COR-L47 (cell line): ENCODE results near the gene FGF5.
A peak's percentile ranks its signal among the peaks of the same experiment; 100 is the strongest.
"Not testable (repeated sequence)": the region's sequence is repeated elsewhere in the genome, so short reads cannot be mapped to it uniquely, and the experiment has no call there.

Experiments
- DNase-seq: peaks from one replicate; lab custom pipeline; 2025; lab: John Stamatoyannopoulos, UW

Gene FGF5

DNA sequence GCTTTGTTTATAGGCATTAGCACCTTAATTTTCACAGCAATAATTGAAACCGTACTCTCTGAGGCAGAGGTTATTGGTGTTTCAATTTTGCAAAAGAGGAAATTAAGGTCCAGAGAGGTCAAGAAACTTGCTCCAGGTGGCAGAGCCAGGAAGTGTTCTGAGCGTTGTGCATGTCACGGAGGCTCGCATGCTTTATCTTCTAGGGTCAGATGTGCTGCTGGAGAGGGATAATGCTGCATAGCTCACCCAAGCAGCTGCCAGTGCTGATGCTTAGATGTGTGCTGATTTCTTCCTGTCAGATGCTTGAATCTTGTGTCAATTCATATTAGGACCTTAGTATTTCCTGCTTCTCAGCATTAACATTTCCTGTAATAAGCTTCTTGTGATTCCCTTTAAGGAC lies 13.0 kb upstream of the FGF5 start:
- DNase-seq: no peak

- DNase-seq: no peak
These were observed 12.3 kb upstream of the FGF5 start for GRCh38 chr4:80254114-80254513.

DNA sequence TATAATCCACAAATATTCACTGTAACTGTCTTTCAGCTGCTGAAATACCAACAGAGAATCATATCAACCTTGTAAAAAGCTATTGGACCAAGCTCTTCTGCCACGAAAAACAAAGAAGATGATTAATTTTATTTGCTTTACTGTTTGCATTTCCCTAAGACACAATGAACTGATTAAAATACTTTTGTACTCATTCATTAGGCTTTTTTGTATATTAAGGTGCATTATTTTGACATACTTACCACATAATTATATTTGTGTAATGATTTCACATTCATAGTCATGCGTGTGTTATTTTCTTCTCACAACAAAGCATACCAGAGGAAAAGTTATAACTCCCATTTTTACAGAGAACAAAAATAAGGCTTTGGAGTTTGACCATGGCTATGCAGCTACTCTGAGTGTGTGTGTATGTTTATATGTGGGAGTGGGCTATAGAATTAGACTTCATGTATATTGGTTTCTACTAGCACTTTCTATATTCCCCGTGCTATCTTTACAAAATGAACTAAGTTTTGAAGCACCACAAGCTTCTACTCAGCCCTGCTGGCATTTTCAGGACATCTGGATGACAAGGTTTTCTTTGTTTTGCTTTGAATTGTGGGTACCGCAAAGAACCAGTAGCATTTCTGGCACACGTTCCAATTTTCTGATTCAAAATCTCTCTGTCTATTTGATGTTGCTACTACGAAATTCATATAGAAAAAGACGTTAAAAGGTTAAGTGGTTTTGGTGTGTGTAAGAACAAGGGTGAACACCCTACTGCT lies 11.0 kb upstream of the FGF5 start:
- DNase-seq: peak; percentile 54

- peak; percentile 31 for DNase-seq
These were observed 8.6 kb upstream of the FGF5 start for GRCh38 chr4:80257851-80258250.

GRCh38 chr4:80259012-80259411 lies 7.5 kb upstream of the FGF5 start:
- DNase-seq: peak; percentile 97

DNA sequence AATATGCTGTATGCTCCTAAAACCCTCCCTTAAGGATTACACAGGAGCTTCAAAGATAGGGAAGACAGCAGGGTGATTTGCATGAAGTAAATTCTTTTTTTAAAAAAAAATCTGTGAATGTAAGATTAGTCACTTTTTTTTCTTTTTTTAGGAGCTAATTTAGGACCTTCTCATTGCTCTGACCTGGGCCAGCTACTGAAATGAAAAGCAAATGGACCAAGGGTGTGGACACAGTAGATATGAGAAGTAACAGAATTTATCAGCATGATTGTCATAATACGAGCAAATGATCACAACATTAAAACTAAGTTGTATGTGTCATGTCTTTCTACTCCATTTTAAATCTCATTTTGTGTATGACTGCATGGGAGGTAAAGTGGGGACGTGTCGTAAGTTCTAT lies 6.6 kb upstream of the FGF5 start:
- DNase-seq: no peak

DNA sequence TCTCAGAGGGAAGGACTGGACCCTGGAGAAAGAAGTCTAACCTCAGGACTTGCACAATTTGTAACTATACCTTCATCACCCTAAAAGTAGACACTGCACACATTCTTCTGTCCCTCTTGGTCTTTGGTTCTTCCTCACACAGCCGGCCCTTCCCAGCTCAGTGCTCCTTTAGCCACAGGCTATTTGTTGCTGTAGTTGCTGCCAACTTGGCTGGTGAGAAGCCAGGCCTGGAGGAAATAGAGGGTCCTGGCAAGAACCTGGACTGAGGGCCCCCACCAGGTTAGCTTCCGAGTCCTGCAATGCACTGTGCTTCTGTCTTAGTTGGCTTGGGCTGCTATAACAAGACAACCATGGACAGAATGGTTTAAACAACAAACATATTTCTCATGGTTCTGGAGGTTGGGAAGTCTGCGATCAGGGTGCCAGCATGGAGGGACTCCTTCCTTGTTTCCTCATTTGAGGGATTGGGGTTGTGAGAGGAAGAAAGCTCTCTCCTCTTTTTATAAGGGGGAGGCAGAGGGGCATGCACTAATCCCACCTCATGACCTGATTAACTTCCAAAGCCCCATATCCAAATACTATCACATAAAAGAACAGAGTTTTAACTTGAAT lies 4.4 kb upstream of the FGF5 start:
- no peak for DNase-seq

GRCh38 chr4:80263541-80264351 lies 2.7 kb upstream of the FGF5 start:
- no peak for DNase-seq

- DNase-seq: no peak
These were observed 2.2 kb upstream of the FGF5 start for GRCh38 chr4:80264352-80264647.

DNA sequence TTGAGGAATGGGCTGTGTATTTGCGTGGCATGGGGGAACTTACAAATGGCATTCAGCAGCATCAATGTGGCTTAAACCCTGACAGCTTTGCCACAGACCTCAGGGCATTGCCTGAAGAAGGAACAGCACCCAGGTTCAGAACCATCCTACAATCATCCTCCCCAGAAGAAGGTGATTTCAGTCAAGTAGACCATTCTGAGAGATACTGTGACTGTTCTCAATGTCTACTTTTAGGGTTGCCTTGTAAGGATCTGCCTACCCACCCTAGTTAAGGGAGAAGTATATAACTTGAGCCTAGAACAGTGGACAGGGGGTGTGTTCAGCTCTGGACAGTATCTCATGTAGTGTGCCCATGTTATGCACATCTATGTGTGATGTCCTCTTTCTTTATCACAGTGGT lies 1.6 kb upstream of the FGF5 start:
- no peak for DNase-seq

GRCh38 chr4:80265571-80266252 lies 752 bp upstream of the FGF5 start:
- DNase-seq: peak; percentile 26

- peak; percentile 51 for DNase-seq
These were observed 477 bp downstream of the FGF5 start for GRCh38 chr4:80266902-80267380.

- peak; percentile 69 for DNase-seq
These were observed 1.8 kb downstream of the FGF5 start for GRCh38 chr4:80268081-80268823.

DNA sequence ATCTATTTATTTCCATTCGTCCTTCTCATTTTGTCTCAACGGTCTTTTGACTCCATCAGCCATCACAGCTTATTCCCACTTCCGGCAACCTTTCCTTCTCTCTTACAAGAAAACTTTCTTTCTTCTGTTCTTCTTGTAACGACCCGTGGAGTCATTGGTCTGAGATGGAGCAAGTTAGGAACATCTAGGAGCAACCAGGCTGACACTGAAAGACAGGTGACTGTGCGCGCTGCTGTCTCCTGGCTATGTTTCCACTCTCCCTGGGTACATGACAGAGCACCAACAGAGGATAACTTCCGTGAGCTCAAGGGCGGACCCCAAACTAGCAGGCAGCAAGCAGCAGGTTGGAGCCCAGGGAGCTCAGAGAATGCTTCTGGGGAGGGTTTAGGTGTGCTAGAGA lies 2.5 kb downstream of the FGF5 start:
- no peak for DNase-seq

GRCh38 chr4:80270321-80270720 lies 3.9 kb downstream of the FGF5 start:
- no peak for DNase-seq

DNA sequence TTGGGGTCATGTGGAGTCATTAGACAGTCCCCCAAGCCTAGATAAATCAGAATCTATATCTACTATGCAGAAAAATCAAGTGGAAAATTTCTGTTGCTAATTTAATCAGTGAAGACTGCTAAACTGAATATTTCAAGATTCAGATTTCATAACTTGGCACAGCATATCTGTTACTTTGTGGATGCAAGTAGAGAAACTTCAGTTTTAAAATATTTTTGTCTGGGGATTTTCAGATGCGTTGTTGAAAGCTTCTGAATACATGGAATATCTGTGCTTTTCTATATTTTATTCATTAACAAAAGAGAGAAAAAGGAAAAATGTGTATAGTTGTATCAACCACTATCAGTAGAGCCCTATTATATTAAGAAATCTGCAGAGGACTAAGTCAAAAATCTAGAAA lies 4.4 kb downstream of the FGF5 start:
- DNase-seq: no peak

GRCh38 chr4:80271801-80272200 lies 5.3 kb downstream of the FGF5 start:
- DNase-seq: no peak

DNA sequence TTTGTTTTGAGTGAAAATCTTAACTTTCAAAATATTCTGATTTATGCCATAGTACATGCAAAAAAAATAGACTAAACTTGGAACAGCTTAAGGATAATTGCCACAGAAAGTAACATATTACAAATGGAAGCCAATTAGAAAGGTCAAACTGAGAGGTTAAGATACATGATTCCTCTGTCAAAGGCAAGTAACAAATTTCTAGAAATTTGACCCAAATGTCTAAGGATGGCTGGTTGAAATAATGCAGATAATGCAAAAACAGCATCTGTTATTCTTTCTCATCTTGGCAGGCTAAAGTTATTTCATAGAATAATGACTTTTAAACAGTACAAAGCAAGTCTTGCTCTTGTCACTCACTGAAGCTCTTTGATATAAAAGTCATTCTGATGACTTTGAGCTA lies 10.5 kb downstream of the FGF5 start:
- no peak for DNase-seq

DNA sequence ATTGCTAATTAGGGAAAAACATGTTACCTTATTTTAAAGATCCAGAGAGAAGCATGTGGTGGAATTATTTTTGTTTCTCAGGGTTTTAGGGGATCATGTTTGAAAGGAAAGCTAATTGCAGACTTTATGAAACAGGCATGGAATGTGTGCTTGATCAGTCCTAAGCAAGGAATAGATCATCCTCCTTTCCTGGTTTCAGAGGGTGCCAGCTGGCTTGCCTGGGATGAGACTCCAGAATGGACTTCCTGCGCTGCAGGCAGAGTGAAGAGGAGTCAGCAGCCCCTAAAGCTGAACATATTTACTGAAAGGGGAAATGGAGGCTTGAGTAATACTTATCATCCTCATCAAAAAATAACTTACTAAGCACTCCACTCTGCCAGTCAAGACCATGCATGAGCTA lies 13.3 kb downstream of the FGF5 start:
- no peak for DNase-seq

DNA sequence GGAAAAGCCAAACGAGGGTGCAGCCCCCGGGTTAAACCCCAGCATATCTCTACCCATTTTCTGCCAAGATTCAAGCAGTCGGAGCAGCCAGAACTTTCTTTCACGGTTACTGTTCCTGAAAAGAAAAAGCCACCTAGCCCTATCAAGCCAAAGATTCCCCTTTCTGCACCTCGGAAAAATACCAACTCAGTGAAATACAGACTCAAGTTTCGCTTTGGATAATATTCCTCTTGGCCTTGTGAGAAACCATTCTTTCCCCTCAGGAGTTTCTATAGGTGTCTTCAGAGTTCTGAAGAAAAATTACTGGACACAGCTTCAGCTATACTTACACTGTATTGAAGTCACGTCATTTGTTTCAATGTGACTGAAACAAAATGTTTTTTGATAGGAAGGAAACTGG lies 20.0 kb downstream of the FGF5 start:
- DNase-seq: no peak

- DNase-seq: not testable (repeated sequence)
These were observed 24.2 kb downstream of the FGF5 start for GRCh38 chr4:80290665-80291064.

DNA sequence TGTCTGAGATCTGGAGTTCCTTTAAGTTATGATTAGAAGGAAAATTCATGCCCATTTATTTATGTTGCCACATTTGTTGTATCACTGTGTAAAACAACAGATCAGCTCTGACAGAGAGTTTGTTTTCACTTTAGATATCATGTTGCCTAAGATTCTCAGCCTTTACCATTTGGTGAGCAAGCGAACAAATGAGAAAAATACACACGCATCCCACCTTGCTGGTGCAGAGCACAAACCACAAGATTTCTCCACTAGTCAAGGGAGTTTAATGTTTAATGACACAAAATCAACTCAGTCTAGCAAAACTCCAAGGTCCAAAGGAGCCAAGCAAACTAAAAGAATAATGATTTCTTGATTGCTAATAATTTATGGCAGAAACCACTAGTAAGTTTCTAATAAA lies 27.7 kb downstream of the FGF5 start:
- DNase-seq: no peak
